AG10803 (cell line): ENCODE measurements around the gene CYBA.

ENCODE experiments used
- DNase-seq: peaks from one replicate; pipeline ENCODE4 v3.0.0; 2010; ENCODE audit warnings: low read depth
- H3K4me3 ChIP-seq: 2 replicates; pipeline ENCODE4 v1.5.1; 2011; ENCODE audit warnings: mild to moderate bottlenecking, low read length, control low read depth
- TF ChIP-seq, protein P1 (sequence below): conservative IDR thresholded peaks from 2 replicates; pipeline ENCODE4 v1.5.1; 2011; ENCODE audit warnings: mild to moderate bottlenecking, low read length, control low read depth, inconsistent platforms

CYBA gene

DNA sequence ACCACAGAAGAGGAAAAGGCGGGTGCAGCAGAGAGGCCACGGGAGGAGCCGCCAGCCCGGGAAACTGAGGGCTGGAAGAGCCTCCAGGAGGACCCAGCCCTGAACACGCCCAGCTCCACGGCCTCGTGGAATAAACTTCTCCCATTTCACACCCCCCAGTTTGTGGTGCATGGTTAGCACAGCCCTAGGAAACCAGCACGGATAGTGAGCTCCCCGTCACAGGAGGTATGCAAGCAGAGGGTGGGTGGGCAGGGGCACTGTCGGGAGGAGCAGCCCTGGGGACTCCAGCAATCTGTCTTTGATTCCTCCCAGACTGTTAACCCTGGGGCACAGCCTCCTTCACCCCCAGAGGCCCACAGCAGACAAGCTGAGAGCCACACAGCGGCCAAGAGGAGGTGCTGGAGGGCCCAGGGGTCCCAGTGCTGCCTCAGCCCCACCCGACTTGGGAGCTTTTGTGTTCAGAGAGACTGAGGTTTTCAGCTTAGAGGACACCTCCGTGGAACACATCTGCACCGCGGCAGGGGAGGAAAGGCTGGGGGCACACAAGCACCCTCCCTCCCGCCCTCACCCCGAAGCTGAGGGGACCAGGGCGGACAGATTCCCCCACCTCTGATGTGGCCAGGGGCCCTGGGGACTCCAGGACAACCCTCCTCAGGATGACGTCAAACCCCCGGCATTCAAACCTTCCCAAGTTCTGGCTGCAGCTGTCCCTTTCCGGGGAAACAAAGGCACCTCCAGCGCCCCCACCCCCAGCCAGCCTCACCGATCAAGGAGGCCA lies 14.2 kb downstream of the CYBA start:
- H3K4me3 ChIP-seq, result no peak overlapping the region
- no peak for DNase-seq
- TF ChIP-seq, protein P1, sequence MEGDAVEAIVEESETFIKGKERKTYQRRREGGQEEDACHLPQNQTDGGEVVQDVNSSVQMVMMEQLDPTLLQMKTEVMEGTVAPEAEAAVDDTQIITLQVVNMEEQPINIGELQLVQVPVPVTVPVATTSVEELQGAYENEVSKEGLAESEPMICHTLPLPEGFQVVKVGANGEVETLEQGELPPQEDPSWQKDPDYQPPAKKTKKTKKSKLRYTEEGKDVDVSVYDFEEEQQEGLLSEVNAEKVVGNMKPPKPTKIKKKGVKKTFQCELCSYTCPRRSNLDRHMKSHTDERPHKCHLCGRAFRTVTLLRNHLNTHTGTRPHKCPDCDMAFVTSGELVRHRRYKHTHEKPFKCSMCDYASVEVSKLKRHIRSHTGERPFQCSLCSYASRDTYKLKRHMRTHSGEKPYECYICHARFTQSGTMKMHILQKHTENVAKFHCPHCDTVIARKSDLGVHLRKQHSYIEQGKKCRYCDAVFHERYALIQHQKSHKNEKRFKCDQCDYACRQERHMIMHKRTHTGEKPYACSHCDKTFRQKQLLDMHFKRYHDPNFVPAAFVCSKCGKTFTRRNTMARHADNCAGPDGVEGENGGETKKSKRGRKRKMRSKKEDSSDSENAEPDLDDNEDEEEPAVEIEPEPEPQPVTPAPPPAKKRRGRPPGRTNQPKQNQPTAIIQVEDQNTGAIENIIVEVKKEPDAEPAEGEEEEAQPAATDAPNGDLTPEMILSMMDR, result no peak

DNA sequence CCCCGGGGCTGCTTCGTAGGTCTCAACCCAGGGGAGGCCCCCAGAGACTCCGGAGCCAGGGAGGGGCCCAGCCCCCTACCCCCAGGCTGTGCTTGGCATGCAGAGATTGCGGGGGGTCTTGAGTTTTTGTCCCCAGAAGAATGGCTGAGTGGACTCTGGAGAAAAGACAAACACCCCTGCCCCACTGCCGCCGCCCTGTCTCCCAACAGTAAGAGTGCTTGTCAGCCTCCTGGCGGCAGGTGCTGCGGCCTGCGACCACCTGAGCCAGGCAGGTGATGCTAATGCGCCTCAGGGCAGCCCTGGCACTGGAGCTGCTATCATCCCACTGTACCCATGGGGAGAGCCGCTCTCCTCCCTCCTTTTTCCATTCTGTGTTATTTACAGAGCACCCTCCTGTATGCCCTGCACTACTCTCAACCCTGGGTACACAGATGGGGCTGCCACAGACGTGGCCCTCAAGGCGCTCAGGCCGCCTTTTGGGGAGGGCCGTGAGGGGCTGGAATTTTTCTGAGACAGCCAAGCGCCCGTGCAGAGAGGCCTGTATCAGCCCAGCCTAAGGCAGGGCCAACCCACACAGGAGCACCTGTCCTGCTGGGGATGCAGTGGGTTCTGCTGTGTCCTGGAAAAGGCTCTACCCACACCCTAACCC lies 15.1 kb downstream of the CYBA start:
- DNase-seq, result no peak
- TF ChIP-seq, protein P1, result no peak
- no peak overlapping the region for H3K4me3 ChIP-seq

- TF ChIP-seq, protein P1, result peak; percentile 34
- peak overlapping the region; percentile 43 for H3K4me3 ChIP-seq
- no peak for DNase-seq
These were observed 15.7 kb downstream of the CYBA start for GRCh38 chr16:88634994-88635670.

DNA sequence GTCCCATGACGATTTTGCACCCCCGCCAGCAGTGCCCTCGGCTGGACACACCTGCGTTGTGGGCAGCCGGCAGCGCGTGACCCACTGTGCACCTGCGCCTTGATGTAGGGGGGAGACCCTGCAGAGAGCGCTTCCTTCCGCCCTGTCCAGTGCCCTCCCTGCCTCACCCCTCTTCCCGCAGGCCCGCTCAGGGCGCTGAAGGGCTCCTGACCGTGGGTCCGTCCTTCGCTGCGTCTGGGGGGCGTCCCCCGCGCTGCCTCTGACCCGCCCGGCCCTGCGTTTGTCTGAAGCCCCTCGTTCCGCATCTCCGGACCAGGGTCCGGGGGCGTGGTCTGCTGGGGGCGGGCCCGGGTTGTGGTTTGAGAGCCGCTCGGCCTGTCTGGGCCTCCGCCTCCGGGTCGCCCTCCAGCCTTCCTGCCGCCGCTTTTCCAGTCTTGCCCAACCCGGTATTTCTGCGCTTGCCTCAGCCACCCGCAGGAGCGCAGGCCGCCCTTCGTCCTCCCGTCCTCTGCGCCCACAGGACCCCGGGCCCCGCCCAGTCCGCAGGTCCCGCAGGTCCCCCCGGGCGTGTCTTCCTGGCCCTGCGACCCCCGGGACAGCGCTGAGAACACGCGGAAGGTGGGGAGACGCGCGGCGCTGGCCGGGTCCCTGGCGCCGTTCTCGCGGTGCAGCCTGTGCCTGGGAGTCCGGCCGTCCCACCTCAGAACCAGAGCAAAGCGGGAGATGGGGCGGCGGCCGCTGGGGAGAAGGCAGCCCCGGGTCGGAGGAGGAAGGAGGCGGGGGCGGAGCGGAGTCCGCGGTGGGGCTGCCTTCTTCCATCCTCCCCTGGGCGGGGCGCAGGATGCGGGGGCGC lies 16.5 kb downstream of the CYBA start:
- TF ChIP-seq, protein P1, result no peak
- peak; percentile 43 for DNase-seq
- peak overlapping the region; percentile 43 for H3K4me3 ChIP-seq

GRCh38 chr16:88633684-88634140 lies 17.1 kb downstream of the CYBA start:
- DNase-seq, result no peak
- H3K4me3 ChIP-seq, result no peak overlapping the region
- TF ChIP-seq, protein P1, result peak; percentile 31

DNA sequence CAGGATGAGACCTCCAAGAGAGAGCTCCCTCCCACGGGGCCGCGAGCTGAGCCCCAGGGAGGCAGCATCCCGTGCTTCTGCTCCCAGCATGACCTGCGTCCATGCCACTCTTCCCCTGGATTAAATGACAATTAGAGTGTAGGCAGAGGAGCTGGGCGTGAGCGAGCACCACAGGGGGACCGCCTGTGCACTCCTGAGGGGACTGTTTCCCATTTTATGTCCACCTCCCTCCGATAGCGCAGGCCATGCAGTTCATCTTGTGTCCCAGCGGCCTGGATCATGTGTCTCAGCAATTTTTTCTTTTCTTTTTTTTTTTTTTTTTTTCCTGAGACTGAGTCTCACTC lies 18.3 kb downstream of the CYBA start:
- DNase-seq, result no peak
- TF ChIP-seq, protein P1, result no peak
- no peak overlapping the region for H3K4me3 ChIP-seq
